Measurements from ENCODE around the gene GNG10. TPM values are rescaled to one million over a fixed set of nuclear protein-coding genes. Genes with fewer than 3 reads are reported as not detected.
A peak's percentile ranks its signal among the peaks of the same experiment; 100 is the strongest.

GNG10 gene
- total and polyA plus RNA-seq, 9 of the 15 experiments (the other 6 are each of a cell fraction or from before 2014, with no cell fraction given) = 13.1 to 37.8 (median 28.4) TPM

DNA sequence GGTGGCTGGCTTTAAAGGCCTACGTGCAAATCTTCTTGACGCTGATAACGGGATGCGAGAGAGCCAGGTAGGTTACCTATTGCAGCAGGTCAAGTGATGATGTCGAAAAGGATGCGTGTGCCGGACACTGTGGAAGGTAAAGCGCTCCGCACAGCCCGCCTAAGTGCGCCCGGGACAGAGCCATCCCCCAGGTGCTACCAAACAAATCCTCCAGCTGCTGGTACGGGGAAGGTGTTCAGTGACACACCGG is 30.5 kb upstream of the GNG10 start (continued):
- TF ChIP-seq NEUROD1 (IDR thresholded peaks at IDR 0.05; ENCODE audit: borderline replicate concordance, low read depth, low read length, partially characterized antibody) = peak; percentile 33
- TF ChIP-seq RAD51 (IDR thresholded peaks at IDR 0.05; ENCODE audit: borderline replicate concordance, low read depth) = no peak; the same call in 1 of the 2 replicates
- peak; percentile 53; the same call in 1 of the 2 replicates for TF ChIP-seq SMARCA4 (IDR thresholded peaks at IDR 0.05)
- TF ChIP-seq ZKSCAN3 (CRISPR knock-in tag; IDR thresholded peaks at IDR 0.05) = no peak
- TF ChIP-seq ILF3 (IDR thresholded peaks at IDR 0.05; ENCODE audit: borderline replicate concordance) = no peak
- no peak for TF ChIP-seq NFE2L1 (tag; IDR thresholded peaks at IDR 0.05; ENCODE audit: borderline replicate concordance, low read depth)
- TF ChIP-seq, protein P1, sequence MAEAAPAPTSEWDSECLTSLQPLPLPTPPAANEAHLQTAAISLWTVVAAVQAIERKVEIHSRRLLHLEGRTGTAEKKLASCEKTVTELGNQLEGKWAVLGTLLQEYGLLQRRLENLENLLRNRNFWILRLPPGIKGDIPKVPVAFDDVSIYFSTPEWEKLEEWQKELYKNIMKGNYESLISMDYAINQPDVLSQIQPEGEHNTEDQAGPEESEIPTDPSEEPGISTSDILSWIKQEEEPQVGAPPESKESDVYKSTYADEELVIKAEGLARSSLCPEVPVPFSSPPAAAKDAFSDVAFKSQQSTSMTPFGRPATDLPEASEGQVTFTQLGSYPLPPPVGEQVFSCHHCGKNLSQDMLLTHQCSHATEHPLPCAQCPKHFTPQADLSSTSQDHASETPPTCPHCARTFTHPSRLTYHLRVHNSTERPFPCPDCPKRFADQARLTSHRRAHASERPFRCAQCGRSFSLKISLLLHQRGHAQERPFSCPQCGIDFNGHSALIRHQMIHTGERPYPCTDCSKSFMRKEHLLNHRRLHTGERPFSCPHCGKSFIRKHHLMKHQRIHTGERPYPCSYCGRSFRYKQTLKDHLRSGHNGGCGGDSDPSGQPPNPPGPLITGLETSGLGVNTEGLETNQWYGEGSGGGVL (CRISPR knock-in tag; IDR thresholded peaks at IDR 0.05) = no peak
- TF ChIP-seq, protein P2, sequence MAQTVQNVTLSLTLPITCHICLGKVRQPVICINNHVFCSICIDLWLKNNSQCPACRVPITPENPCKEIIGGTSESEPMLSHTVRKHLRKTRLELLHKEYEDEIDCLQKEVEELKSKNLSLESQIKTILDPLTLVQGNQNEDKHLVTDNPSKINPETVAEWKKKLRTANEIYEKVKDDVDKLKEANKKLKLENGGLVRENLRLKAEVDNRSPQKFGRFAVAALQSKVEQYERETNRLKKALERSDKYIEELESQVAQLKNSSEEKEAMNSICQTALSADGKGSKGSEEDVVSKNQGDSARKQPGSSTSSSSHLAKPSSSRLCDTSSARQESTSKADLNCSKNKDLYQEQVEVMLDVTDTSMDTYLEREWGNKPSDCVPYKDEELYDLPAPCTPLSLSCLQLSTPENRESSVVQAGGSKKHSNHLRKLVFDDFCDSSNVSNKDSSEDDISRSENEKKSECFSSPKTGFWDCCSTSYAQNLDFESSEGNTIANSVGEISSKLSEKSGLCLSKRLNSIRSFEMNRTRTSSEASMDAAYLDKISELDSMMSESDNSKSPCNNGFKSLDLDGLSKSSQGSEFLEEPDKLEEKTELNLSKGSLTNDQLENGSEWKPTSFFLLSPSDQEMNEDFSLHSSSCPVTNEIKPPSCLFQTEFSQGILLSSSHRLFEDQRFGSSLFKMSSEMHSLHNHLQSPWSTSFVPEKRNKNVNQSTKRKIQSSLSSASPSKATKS (CRISPR knock-in tag; IDR thresholded peaks at IDR 0.05) = no peak
- TF ChIP-seq ZZZ3 (IDR thresholded peaks at IDR 0.05) = no peak; the same call in 1 of the 2 replicates
- peak; percentile 51; the same call in 1 of the 2 replicates for TF ChIP-seq PHF8 (IDR thresholded peaks at IDR 0.05; ENCODE audit: borderline replicate concordance, low read length)
- TF ChIP-seq, protein P3, sequence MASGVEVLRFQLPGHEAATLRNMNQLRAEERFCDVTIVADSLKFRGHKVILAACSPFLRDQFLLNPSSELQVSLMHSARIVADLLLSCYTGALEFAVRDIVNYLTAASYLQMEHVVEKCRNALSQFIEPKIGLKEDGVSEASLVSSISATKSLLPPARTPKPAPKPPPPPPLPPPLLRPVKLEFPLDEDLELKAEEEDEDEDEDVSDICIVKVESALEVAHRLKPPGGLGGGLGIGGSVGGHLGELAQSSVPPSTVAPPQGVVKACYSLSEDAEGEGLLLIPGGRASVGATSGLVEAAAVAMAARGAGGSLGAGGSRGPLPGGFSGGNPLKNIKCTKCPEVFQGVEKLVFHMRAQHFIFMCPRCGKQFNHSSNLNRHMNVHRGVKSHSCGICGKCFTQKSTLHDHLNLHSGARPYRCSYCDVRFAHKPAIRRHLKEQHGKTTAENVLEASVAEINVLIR (CRISPR knock-in tag; IDR thresholded peaks at IDR 0.05) = no peak
- no peak for TF ChIP-seq ZNF121 (CRISPR knock-in tag; conservative IDR thresholded peaks at IDR 0.05)
- no peak for TF ChIP-seq EHMT2 (IDR thresholded peaks at IDR 0.05)
- no peak for TF ChIP-seq ZNF175 (CRISPR knock-in tag; IDR thresholded peaks at IDR 0.05; ENCODE audit: low read depth)
- TF ChIP-seq, protein P4, sequence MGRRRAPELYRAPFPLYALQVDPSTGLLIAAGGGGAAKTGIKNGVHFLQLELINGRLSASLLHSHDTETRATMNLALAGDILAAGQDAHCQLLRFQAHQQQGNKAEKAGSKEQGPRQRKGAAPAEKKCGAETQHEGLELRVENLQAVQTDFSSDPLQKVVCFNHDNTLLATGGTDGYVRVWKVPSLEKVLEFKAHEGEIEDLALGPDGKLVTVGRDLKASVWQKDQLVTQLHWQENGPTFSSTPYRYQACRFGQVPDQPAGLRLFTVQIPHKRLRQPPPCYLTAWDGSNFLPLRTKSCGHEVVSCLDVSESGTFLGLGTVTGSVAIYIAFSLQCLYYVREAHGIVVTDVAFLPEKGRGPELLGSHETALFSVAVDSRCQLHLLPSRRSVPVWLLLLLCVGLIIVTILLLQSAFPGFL (CRISPR knock-in tag; IDR thresholded peaks at IDR 0.05) = no peak
- TF ChIP-seq TAL1 (IDR thresholded peaks at IDR 0.05) = 0 out of 2 replicates have a peak, but pooled peaks have one; percentile 11
- no peak for TF ChIP-seq NFIC (IDR thresholded peaks at IDR 0.05)
- no peak for TF ChIP-seq ZNF57 (CRISPR knock-in tag; IDR thresholded peaks at IDR 0.05)
- TF ChIP-seq ZNF778 (CRISPR knock-in tag; IDR thresholded peaks at IDR 0.05) = no peak
- no peak for TF ChIP-seq ZSCAN29 (IDR thresholded peaks at IDR 0.05)

Measured in K562 (cell line).